Natural killer cell (primary cell): ENCODE results near the gene LTN1. TPM values are rescaled to one million over a fixed set of nuclear protein-coding genes. Genes with fewer than 3 reads are reported as not detected.

Experiments
- ATAC-seq, 3 donors: fragments of 150-1000 bp in 2 of 3; fragments of 200-7000 bp in 1 of 3; cut with Tn5 transposase; 1 replicate in 1 of 3; 2 replicates in 2 of 3; pipeline ENCODE4 v1.10.0; 2021; ENCODE audit warnings: mild to moderate bottlenecking in 2 of 3, moderate library complexity in 2 of 3
- DNase-seq, 2 donors: peaks; one replicate each; pipeline versions ENCODE4 v3.0.0 to v3.0.0-alpha.2; 2013 to 2021; ENCODE audit warnings: mixed read lengths in 1 of 2
- H3K27ac ChIP-seq: one replicate; pipeline ENCODE4 v1.5.1; 2013; ENCODE audit warnings: mild to moderate bottlenecking, low read length
- H3K27me3 ChIP-seq: one replicate; pipeline ENCODE4 v1.6.1; 2013; ENCODE audit warnings: low read length; ENCODE audit not compliant: control insufficient read depth, insufficient read depth
- H3K36me3 ChIP-seq: one replicate; pipeline ENCODE4 v1.6.1; 2013; ENCODE audit warnings: low read length; ENCODE audit not compliant: control insufficient read depth, insufficient read depth
- H3K4me1 ChIP-seq: one replicate; pipeline ENCODE4 v1.6.1; 2013; ENCODE audit warnings: low read length; ENCODE audit not compliant: control insufficient read depth, insufficient read depth
- H3K4me3 ChIP-seq: one replicate; pipeline ENCODE4 v1.5.1; 2013; ENCODE audit warnings: low read length
- H3K9me3 ChIP-seq: one replicate; pipeline ENCODE4 v1.6.1; 2013; ENCODE audit warnings: low read length; ENCODE audit not compliant: control insufficient read depth, insufficient read depth
- H3K27ac Mint-ChIP-seq, 2 donors: one replicate each; pipeline ENCODE4 v1.8.0; 2022; ENCODE audit warnings: mild to moderate bottlenecking in 2 of 2, mixed read lengths in 2 of 2, moderate library complexity in 1 of 2
- H3K27me3 Mint-ChIP-seq, 2 donors: one replicate each; pipeline ENCODE4 v1.8.0; 2022; ENCODE audit warnings: low read depth in 2 of 2, mixed read lengths in 2 of 2
- H3K36me3 Mint-ChIP-seq: one replicate; pipeline ENCODE4 v1.8.0; 2022; ENCODE audit warnings: mixed read lengths
- H3K4me1 Mint-ChIP-seq, 2 donors: one replicate each; pipeline ENCODE4 v1.8.0; 2022; ENCODE audit warnings: mixed read lengths in 2 of 2
- H3K4me3 Mint-ChIP-seq: one replicate; pipeline ENCODE4 v1.8.0; 2022; ENCODE audit warnings: mild to moderate bottlenecking, moderate library complexity, mixed read lengths
- H3K9me3 Mint-ChIP-seq, 2 donors: one replicate each; pipeline ENCODE4 v1.8.0; 2022; ENCODE audit warnings: mixed read lengths in 2 of 2
- WGBS: methylation state at CpG from one replicate; pipeline ENCODE4 v1.1.7; 2013; ENCODE audit warnings: missing lambda C conversion rate; ENCODE audit not compliant: insufficient coverage; 5-methylcytosine and 5-hydroxymethylcytosine counted together
- intact Hi-C: fragments of 100-400 bp; cut with micrococcal nuclease; formaldehyde crosslinking; loops from one replicate; pipeline ENCODE4 v1.14.2; 2022
- total RNA-seq, 4 donors: library from RNA; stranded (reverse); fragments of 120-200 nt in 1 of 4; gene quantifications; one replicate each; pipeline versions ENCODE4 v1.2.3 to v1.2.4, GENCODE V29; 2013 to 2022
- TF ChIP-seq, protein P1 (sequence below): fragments of 200-600 bp; IDR thresholded peaks from one replicate; pipeline ENCODE4 v1.8.0; 2022; ENCODE audit warnings: antibody characterized with exemption

Gene LTN1
- total RNA-seq, 3 donors from 2014 or later (not counting 1 experiment from before 2014, with no cell fraction given): 33.7 to 43.1 (median 35.0) TPM

DNA sequence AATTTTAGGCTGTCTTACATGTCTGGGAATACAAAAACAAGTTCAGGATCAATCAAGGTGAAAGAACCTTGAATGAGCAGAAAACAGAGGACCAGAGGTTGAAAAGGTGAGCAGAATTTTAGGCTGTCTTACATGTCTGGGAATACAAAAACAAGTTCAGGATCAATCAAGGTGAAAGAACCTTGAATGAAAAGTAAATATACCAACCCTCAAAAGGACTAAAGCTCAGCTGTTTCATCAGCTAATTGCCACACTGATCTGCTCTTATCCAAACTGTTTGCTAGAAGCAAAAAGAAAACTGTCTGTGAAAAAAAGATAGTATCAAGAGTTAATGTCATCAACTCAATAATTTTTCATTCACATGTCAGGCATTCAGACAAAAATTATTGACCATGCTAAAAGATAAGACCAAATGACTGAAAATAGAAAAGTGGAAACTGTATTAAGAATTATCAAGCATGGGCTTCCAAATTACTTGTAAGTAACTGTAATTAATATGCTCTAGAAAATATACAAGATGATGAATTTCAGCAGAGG lies 69.2 kb downstream of the LTN1 start:
- intact Hi-C loops: no loop called here
- TF ChIP-seq, protein P1, sequence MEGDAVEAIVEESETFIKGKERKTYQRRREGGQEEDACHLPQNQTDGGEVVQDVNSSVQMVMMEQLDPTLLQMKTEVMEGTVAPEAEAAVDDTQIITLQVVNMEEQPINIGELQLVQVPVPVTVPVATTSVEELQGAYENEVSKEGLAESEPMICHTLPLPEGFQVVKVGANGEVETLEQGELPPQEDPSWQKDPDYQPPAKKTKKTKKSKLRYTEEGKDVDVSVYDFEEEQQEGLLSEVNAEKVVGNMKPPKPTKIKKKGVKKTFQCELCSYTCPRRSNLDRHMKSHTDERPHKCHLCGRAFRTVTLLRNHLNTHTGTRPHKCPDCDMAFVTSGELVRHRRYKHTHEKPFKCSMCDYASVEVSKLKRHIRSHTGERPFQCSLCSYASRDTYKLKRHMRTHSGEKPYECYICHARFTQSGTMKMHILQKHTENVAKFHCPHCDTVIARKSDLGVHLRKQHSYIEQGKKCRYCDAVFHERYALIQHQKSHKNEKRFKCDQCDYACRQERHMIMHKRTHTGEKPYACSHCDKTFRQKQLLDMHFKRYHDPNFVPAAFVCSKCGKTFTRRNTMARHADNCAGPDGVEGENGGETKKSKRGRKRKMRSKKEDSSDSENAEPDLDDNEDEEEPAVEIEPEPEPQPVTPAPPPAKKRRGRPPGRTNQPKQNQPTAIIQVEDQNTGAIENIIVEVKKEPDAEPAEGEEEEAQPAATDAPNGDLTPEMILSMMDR: no peak
- Histone ChIP-seq H3K27ac (no peak overlapping the region), H3K36me3 (peaks cover 8% of the 10 kb centered on the region), H3K4me1 (no peaks in the 10 kb centered on the region), H3K4me3 (no peak overlapping the region), H3K27me3 (no peaks in the 10 kb centered on the region), H3K9me3 (no peaks in the 10 kb centered on the region)
- Mint-ChIP-seq H3K27me3 (no peaks in the 10 kb centered on the region), H3K27ac (peak overlapping the region in 1 of 2 donors; percentile 54), H3K36me3 (peaks cover 10% of the 10 kb centered on the region), H3K4me3 (no peak overlapping the region), H3K4me1 (no peaks in the 10 kb centered on the region), H3K9me3 (no peaks in the 10 kb centered on the region)
- ATAC-seq (no peak), DNase-seq (no peak)

DNA sequence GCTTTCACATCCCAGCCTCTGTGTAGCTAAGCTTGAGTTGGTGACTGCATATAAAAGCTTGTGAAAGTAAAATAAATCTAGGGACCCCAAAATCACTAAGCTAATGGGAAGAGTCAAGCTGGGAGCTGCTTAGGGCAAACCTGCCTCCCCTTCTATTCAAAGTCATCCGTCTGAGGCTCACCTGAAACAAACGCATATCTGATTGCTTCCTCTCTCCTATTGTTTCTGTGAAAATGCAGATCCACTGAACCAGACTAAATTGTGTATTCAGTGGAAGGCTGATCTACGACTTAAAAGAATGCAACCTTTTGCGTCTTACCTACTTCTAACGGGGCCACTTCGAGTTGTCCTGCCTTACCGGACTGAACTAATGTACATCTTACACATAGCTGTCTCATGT lies 70.3 kb downstream of the LTN1 start:
- peaks cover 6% of the 10 kb centered on the region for H3K36me3 ChIP-seq
- peaks cover 10% of the 10 kb centered on the region for H3K36me3 Mint-ChIP-seq
- no peaks in the 10 kb centered on the region for H3K9me3 ChIP-seq
- H3K4me3 Mint-ChIP-seq: no peak overlapping the region
- no peaks in the 10 kb centered on the region for H3K4me1 ChIP-seq
- 98% methylated on average over 7 of the region's 7 CpGs for WGBS
- no peak overlapping the region for H3K27ac ChIP-seq
- intact Hi-C loops: no loop called here
- ATAC-seq (no peak), DNase-seq (no peak)
- no peaks in the 10 kb centered on the region for H3K27me3 ChIP-seq
- H3K9me3 Mint-ChIP-seq: no peaks in the 10 kb centered on the region
- no peak overlapping the region for H3K27ac Mint-ChIP-seq
- H3K27me3 Mint-ChIP-seq: no peaks in the 10 kb centered on the region
- no peaks in the 10 kb centered on the region for H3K4me1 Mint-ChIP-seq
- H3K4me3 ChIP-seq: no peak overlapping the region
- TF ChIP-seq, protein P1: no peak

DNA sequence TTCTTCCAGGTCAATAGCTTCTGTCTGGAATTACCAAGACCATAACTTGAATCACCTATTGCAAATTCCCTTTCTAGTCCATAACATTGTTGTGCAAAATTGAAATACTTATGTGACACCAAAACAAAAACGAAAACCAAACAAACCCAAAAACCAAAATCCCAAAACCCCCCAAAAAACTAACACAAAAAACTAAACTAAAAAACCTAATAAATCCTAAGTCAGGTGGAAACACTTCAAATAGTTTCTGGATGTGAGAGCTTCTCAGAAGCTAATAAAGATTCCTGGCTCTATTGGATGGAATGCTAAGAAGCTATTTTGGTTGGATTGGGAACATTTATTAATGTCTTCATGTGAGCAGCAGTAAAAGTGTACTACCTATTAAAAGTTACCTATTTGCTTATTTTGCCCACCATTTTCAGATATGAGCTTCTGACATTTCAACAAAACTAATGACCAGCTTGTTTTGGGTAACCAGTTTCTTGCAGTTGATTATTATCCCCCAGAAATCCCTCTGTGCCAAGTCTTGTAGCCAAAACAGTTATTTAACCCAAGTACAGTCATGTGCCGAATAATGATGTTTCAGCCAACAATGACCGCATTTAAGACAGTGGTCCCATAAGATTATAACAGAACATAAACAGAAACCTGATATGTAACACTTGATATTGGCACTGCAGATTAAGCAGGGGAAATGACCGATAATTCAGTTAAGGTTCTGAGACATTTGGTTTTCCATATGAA lies 76.4 kb downstream of the LTN1 start:
- Histone ChIP-seq H3K9me3 (no peaks in the 10 kb centered on the region), H3K4me3 (no peak overlapping the region), H3K36me3 (no peaks in the 10 kb centered on the region), H3K27ac (no peak overlapping the region), H3K4me1 (no peaks in the 10 kb centered on the region), H3K27me3 (no peaks in the 10 kb centered on the region)
- Mint-ChIP-seq H3K27ac (no peak overlapping the region), H3K36me3 (no peaks in the 10 kb centered on the region), H3K4me3 (no peak overlapping the region), H3K4me1 (no peaks in the 10 kb centered on the region), H3K9me3 (no peaks in the 10 kb centered on the region), H3K27me3 (peaks cover 4 to 6% of the 10 kb centered on the region in 2 donors)
- ATAC-seq (no peak), DNase-seq (no peak)
- 100% methylated on average over 2 of the region's 4 CpGs for WGBS
- TF ChIP-seq, protein P1: no peak
- intact Hi-C loops: no loop called here

DNA sequence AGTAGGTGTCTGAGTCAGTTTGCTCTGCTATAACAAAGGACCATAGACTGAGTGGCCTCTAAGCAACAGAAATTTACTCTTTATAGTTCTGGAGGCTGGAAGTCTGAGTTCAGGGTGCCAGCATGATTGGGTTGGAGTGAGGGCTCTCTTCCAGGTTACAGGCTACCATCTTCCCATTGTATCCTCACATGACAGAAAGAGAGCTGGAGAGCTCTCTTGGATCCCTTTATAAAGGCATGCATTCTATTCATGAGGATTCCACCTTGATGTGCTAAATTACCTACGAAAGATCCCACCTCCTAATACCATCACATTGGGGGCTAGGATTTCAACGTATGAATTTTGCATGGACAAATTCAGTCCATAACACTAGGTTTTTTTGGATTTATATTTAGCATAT lies 79.6 kb downstream of the LTN1 start:
- intact Hi-C loops: no loop called here
- Mint-ChIP-seq H3K4me1 (no peaks in the 10 kb centered on the region), H3K36me3 (no peaks in the 10 kb centered on the region), H3K27me3 (peaks cover 10 to 17% of the 10 kb centered on the region in 2 donors), H3K27ac (no peak overlapping the region), H3K9me3 (no peaks in the 10 kb centered on the region), H3K4me3 (no peak overlapping the region)
- no peaks in the 10 kb centered on the region for H3K36me3 ChIP-seq
- H3K27ac ChIP-seq: no peak overlapping the region
- DNase-seq (no peak), ATAC-seq (no peak)
- no peak overlapping the region for H3K4me3 ChIP-seq
- H3K4me1 ChIP-seq: no peaks in the 10 kb centered on the region
- H3K9me3 ChIP-seq: no peaks in the 10 kb centered on the region
- TF ChIP-seq, protein P1: no peak
- WGBS: 80% methylated on average over 1 of the region's 2 CpGs
- no peaks in the 10 kb centered on the region for H3K27me3 ChIP-seq
